WTC11 (cell line): ENCODE results near the gene PTPRN2. TPM values are rescaled to one million over a fixed set of nuclear protein-coding genes. Genes with fewer than 3 reads are reported as not detected.

ENCODE experiments used
- ATAC-seq: fragments of 200-7000 bp; cut with Tn5 transposase; 2 replicates; pipeline ENCODE4 v1.10.0; 2021; ENCODE audit warnings: mild to moderate bottlenecking, moderate library complexity
- CTCF ChIA-PET: fragments of 300-600 bp; sonication (Branson Sonifier 250); formaldehyde crosslinking; loops from one replicate; lab custom pipeline; 2021; ENCODE audit warnings: antibody characterized with exemption; lab: Charles Lee
- POLR2A ChIA-PET: fragments of 350-600 bp; sonication (Branson Sonifier 250); formaldehyde crosslinking; loops from one replicate; lab custom pipeline; 2021; ENCODE audit warnings: antibody characterized with exemption; lab: Charles Lee
- DNase-seq: peaks from one replicate; pipeline ENCODE4 v3.0.0; 2021; ENCODE audit warnings: low spot score
- H3K27ac Mint-ChIP-seq: 2 replicates; pipeline ENCODE4 v1.8.0; 2021; ENCODE audit warnings: mixed read lengths
- H3K27me3 Mint-ChIP-seq: 2 replicates; pipeline ENCODE4 v1.8.0; 2021; ENCODE audit warnings: low read depth, mild to moderate bottlenecking, moderate library complexity, mixed read lengths
- H3K36me3 Mint-ChIP-seq: 2 replicates; pipeline ENCODE4 v1.8.0; 2021; ENCODE audit warnings: mixed read lengths
- H3K4me1 Mint-ChIP-seq: 2 replicates; pipeline ENCODE4 v1.8.0; 2022; ENCODE audit warnings: mixed read lengths
- H3K4me3 Mint-ChIP-seq: 2 replicates; pipeline ENCODE4 v1.8.0; 2021; ENCODE audit warnings: mild to moderate bottlenecking, moderate library complexity, mixed read lengths
- H3K9me3 Mint-ChIP-seq: 2 replicates; pipeline ENCODE4 v1.8.0; 2021; ENCODE audit warnings: mixed read lengths
- CBFB ChIP-seq: sonication (generic); formaldehyde crosslinking; IDR thresholded peaks from 2 replicates; pipeline ENCODE4 v1.8.1; 2022; ENCODE audit warnings: mild to moderate bottlenecking, low read depth, missing genetic modification reagents
- ETV6 ChIP-seq: sonication (generic); formaldehyde crosslinking; IDR thresholded peaks from 2 replicates; pipeline ENCODE4 v1.8.1; 2022; ENCODE audit warnings: mild to moderate bottlenecking, missing genetic modification reagents
- FOXJ3 ChIP-seq: sonication (generic); formaldehyde crosslinking; IDR thresholded peaks from 2 replicates; pipeline ENCODE4 v1.9.0; 2021; ENCODE audit warnings: missing genetic modification reagents, mild to moderate bottlenecking, borderline replicate concordance
- FOXK1 ChIP-seq: sonication (generic); formaldehyde crosslinking; IDR thresholded peaks from 2 replicates; pipeline ENCODE4 v1.8.0; 2022; ENCODE audit warnings: mild to moderate bottlenecking, moderate library complexity, missing genetic modification reagents
- GABPB1 ChIP-seq: sonication (generic); formaldehyde crosslinking; IDR thresholded peaks from 2 replicates; pipeline ENCODE4 v1.8.1; 2023; ENCODE audit warnings: mild to moderate bottlenecking, missing genetic modification reagents
- HMGA2 ChIP-seq: fragments of 250-450 bp; sonication (Bioruptor Pico); IDR thresholded peaks from 2 replicates; pipeline ENCODE4 v1.4.0; 2021; ENCODE audit warnings: mild to moderate bottlenecking, moderate library complexity
- JAZF1 ChIP-seq: fragments of 250-450 bp; sonication (Bioruptor Pico); IDR thresholded peaks from 2 replicates; pipeline ENCODE4 v1.9.0; 2021; ENCODE audit warnings: moderate library complexity, mild to moderate bottlenecking, inconsistent platforms
- JUN ChIP-seq: sonication (generic); formaldehyde crosslinking; IDR thresholded peaks from 2 replicates; pipeline ENCODE4 v1.8.0; 2023; ENCODE audit warnings: mild to moderate bottlenecking, missing genetic modification reagents
- KAT7 ChIP-seq: sonication (generic); formaldehyde crosslinking; IDR thresholded peaks from 2 replicates; pipeline ENCODE4 v1.8.1; 2023; ENCODE audit warnings: missing genetic modification reagents, mild to moderate bottlenecking, borderline replicate concordance
- NFATC4 ChIP-seq: fragments of 250-450 bp; sonication (Bioruptor Pico); IDR thresholded peaks from 2 replicates; pipeline ENCODE4 v1.9.0; 2021; ENCODE audit warnings: mild to moderate bottlenecking
- NR1H2 ChIP-seq: sonication (generic); formaldehyde crosslinking; IDR thresholded peaks from 2 replicates; pipeline ENCODE4 v1.9.0; 2021; ENCODE audit warnings: mild to moderate bottlenecking, moderate library complexity, missing genetic modification reagents
- PREB ChIP-seq: sonication (generic); formaldehyde crosslinking; IDR thresholded peaks from 2 replicates; pipeline ENCODE4 v1.8.1; 2022; ENCODE audit warnings: mild to moderate bottlenecking, missing genetic modification reagents, moderate library complexity, borderline replicate concordance
- RORB ChIP-seq: fragments of 250-450 bp; sonication (Bioruptor Pico); IDR thresholded peaks from 2 replicates; pipeline ENCODE4 v1.9.0; 2021; ENCODE audit warnings: mild to moderate bottlenecking
- SMAD4 ChIP-seq: sonication (generic); formaldehyde crosslinking; IDR thresholded peaks from 2 replicates; pipeline ENCODE4 v1.8.0; 2022; ENCODE audit warnings: mild to moderate bottlenecking, missing genetic modification reagents
- SOX15 ChIP-seq: fragments of 250-450 bp; sonication (Bioruptor Pico); IDR thresholded peaks from 2 replicates; pipeline ENCODE4 v1.9.0; 2021; ENCODE audit warnings: mild to moderate bottlenecking
- TEAD4 ChIP-seq: sonication (generic); formaldehyde crosslinking; IDR thresholded peaks from 2 replicates; pipeline ENCODE4 v1.8.0; 2022; ENCODE audit warnings: mild to moderate bottlenecking, missing genetic modification reagents
- TP53 ChIP-seq: sonication (generic); formaldehyde crosslinking; IDR thresholded peaks from 2 replicates; pipeline ENCODE4 v1.8.1; 2023; ENCODE audit warnings: mild to moderate bottlenecking, missing genetic modification reagents
- ZBTB21 ChIP-seq: sonication (generic); formaldehyde crosslinking; IDR thresholded peaks from 2 replicates; pipeline ENCODE4 v1.8.1; 2023; ENCODE audit warnings: mild to moderate bottlenecking, missing genetic modification reagents, borderline replicate concordance
- ZMAT4 ChIP-seq: fragments of 250-450 bp; sonication (Bioruptor Pico); IDR thresholded peaks from 2 replicates; pipeline ENCODE4 v1.9.0; 2021; ENCODE audit warnings: mild to moderate bottlenecking
- ZNF317 ChIP-seq: sonication (generic); formaldehyde crosslinking; IDR thresholded peaks from 2 replicates; pipeline ENCODE4 v1.8.1; 2023; ENCODE audit warnings: low read depth, mild to moderate bottlenecking, moderate library complexity, missing genetic modification reagents, borderline replicate concordance
- ZNF416 ChIP-seq: fragments of 250-450 bp; sonication (Bioruptor Pico); IDR thresholded peaks from 2 replicates; pipeline ENCODE4 v1.9.0; 2021; ENCODE audit warnings: mild to moderate bottlenecking, inconsistent platforms
- ZNF423 ChIP-seq: fragments of 250-450 bp; sonication (Bioruptor Pico); IDR thresholded peaks from 2 replicates; pipeline ENCODE4 v2.1.2; 2022; ENCODE audit warnings: mild to moderate bottlenecking, moderate library complexity
- total RNA-seq: library from RNA; stranded (reverse); gene quantifications from 3 replicates; pipeline ENCODE4 v1.2.3, GENCODE V29; 2021
- TF ChIP-seq, protein P1 (sequence below): sonication (generic); formaldehyde crosslinking; IDR thresholded peaks from 2 replicates; pipeline ENCODE4 v1.8.0; 2023; ENCODE audit warnings: missing genetic modification reagents, mild to moderate bottlenecking, borderline replicate concordance
- TF ChIP-seq, protein P2 (sequence below): sonication (generic); formaldehyde crosslinking; IDR thresholded peaks from 2 replicates; pipeline ENCODE4 v1.8.1; 2023; ENCODE audit warnings: mild to moderate bottlenecking, moderate library complexity, missing genetic modification reagents
- TF ChIP-seq, protein P3 (sequence below): fragments of 250-450 bp; sonication (Bioruptor Pico); IDR thresholded peaks from 2 replicates; pipeline ENCODE4 v1.9.0; 2021; ENCODE audit warnings: mild to moderate bottlenecking
- TF ChIP-seq, protein P4 (sequence below): sonication (generic); formaldehyde crosslinking; IDR thresholded peaks from 2 replicates; pipeline ENCODE4 v1.8.1; 2023; ENCODE audit warnings: mild to moderate bottlenecking, missing genetic modification reagents, moderate library complexity

The PTPRN2 gene
- total RNA-seq, 1 experiment from 2014 or later: 4.7 TPM

DNA sequence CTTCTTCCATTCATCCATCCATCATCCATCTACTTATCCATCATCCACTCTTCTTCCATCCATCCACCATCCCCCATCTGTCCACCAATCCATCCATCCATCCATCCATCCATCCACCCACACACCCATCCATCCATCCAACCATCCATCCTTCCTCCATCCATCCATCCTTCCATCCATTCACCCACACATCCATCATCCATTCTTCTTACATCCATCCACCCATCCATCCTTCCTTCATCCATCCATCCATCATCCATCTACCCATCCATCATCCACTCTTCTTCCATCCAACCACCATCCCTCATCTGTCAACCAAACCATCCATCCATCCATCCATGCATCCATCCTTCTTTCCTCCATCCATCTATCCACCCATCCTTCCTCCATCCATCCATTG, 821.5 kb downstream of the PTPRN2 start:
- no peak for ATAC-seq
- CTCF ChIA-PET: no interaction called here
- no peak overlapping the region for H3K27ac Mint-ChIP-seq

DNA sequence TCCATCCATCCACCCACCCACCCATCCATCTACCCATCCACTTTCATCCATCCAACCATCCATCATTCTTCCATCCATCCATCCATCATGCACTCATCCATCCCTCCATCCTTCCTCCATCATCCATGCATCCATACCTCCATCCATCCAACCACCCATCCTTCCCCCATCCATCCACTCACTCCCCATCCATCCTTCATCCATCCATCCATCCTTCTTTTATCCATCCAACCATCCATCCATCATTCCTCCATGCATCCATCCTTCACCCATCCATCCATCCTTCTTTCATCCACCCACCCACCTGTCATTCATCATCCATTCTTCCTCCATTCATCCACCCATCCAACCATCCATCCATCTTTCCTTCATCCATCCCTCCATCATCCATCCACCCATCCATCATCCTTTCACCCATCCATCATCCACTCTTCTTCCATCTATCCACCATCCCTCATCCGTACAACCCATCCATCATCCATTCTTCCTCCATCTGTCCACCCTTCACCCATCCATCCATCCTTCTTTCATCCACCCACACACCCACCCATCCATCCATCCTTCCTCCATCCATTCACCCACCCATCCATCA, 822.6 kb downstream of the PTPRN2 start:
- Mint-ChIP-seq H3K9me3 (peaks cover 57% of the 10 kb centered on the region), H3K27me3 (peaks cover 10% of the 10 kb centered on the region), H3K4me3 (no peak overlapping the region), H3K4me1 (no peaks in the 10 kb centered on the region), H3K27ac (no peak overlapping the region), H3K36me3 (peaks cover 50% of the 10 kb centered on the region)
- POLR2A ChIA-PET: no interaction called here
- DNase-seq: no peak
- ATAC-seq: no peak
- CTCF ChIA-PET: no interaction called here
- TF ChIP-seq FOXK1 (CRISPR knock-in tag): no peak
- TF ChIP-seq HMGA2: no peak
- TF ChIP-seq NR1H2 (CRISPR knock-in tag): no peak
- TF ChIP-seq ZNF416 (CRISPR knock-in tag): no peak
- no peak for TF ChIP-seq NFATC4 (CRISPR knock-in tag)
- TF ChIP-seq ZNF423 (CRISPR knock-in tag): no peak
- no peak for TF ChIP-seq TEAD4 (CRISPR knock-in tag)
- no peak for TF ChIP-seq GABPB1 (CRISPR knock-in tag)
- TF ChIP-seq, protein P1, sequence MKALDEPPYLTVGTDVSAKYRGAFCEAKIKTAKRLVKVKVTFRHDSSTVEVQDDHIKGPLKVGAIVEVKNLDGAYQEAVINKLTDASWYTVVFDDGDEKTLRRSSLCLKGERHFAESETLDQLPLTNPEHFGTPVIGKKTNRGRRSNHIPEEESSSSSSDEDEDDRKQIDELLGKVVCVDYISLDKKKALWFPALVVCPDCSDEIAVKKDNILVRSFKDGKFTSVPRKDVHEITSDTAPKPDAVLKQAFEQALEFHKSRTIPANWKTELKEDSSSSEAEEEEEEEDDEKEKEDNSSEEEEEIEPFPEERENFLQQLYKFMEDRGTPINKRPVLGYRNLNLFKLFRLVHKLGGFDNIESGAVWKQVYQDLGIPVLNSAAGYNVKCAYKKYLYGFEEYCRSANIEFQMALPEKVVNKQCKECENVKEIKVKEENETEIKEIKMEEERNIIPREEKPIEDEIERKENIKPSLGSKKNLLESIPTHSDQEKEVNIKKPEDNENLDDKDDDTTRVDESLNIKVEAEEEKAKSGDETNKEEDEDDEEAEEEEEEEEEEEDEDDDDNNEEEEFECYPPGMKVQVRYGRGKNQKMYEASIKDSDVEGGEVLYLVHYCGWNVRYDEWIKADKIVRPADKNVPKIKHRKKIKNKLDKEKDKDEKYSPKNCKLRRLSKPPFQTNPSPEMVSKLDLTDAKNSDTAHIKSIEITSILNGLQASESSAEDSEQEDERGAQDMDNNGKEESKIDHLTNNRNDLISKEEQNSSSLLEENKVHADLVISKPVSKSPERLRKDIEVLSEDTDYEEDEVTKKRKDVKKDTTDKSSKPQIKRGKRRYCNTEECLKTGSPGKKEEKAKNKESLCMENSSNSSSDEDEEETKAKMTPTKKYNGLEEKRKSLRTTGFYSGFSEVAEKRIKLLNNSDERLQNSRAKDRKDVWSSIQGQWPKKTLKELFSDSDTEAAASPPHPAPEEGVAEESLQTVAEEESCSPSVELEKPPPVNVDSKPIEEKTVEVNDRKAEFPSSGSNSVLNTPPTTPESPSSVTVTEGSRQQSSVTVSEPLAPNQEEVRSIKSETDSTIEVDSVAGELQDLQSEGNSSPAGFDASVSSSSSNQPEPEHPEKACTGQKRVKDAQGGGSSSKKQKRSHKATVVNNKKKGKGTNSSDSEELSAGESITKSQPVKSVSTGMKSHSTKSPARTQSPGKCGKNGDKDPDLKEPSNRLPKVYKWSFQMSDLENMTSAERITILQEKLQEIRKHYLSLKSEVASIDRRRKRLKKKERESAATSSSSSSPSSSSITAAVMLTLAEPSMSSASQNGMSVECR (CRISPR knock-in tag): no peak
- no peak for TF ChIP-seq FOXJ3
- TF ChIP-seq ETV6 (CRISPR knock-in tag): no peak
- no peak for TF ChIP-seq TP53
- TF ChIP-seq SOX15 (CRISPR knock-in tag): no peak
- TF ChIP-seq ZBTB21 (CRISPR knock-in tag): no peak
- TF ChIP-seq ZMAT4: no peak
- TF ChIP-seq, protein P2, sequence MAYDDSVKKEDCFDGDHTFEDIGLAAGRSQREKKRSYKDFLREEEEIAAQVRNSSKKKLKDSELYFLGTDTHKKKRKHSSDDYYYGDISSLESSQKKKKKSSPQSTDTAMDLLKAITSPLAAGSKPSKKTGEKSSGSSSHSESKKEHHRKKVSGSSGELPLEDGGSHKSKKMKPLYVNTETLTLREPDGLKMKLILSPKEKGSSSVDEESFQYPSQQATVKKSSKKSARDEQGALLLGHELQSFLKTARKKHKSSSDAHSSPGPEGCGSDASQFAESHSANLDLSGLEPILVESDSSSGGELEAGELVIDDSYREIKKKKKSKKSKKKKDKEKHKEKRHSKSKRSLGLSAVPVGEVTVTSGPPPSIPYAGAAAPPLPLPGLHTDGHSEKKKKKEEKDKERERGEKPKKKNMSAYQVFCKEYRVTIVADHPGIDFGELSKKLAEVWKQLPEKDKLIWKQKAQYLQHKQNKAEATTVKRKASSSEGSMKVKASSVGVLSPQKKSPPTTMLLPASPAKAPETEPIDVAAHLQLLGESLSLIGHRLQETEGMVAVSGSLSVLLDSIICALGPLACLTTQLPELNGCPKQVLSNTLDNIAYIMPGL: no peak
- TF ChIP-seq ZNF317 (CRISPR knock-in tag): no peak

More for the DNA sequence above, 821.5 kb downstream of the PTPRN2 start:
- H3K4me1 Mint-ChIP-seq: no peaks in the 10 kb centered on the region
- TF ChIP-seq, protein P3, sequence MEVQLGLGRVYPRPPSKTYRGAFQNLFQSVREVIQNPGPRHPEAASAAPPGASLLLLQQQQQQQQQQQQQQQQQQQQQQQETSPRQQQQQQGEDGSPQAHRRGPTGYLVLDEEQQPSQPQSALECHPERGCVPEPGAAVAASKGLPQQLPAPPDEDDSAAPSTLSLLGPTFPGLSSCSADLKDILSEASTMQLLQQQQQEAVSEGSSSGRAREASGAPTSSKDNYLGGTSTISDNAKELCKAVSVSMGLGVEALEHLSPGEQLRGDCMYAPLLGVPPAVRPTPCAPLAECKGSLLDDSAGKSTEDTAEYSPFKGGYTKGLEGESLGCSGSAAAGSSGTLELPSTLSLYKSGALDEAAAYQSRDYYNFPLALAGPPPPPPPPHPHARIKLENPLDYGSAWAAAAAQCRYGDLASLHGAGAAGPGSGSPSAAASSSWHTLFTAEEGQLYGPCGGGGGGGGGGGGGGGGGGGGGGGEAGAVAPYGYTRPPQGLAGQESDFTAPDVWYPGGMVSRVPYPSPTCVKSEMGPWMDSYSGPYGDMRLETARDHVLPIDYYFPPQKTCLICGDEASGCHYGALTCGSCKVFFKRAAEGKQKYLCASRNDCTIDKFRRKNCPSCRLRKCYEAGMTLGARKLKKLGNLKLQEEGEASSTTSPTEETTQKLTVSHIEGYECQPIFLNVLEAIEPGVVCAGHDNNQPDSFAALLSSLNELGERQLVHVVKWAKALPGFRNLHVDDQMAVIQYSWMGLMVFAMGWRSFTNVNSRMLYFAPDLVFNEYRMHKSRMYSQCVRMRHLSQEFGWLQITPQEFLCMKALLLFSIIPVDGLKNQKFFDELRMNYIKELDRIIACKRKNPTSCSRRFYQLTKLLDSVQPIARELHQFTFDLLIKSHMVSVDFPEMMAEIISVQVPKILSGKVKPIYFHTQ (CRISPR knock-in tag): no peak
- TF ChIP-seq RORB (CRISPR knock-in tag) (no peak), JUN (CRISPR knock-in tag) (no peak), JAZF1 (CRISPR knock-in tag) (no peak), ZNF416 (CRISPR knock-in tag) (no peak), SMAD4 (CRISPR knock-in tag) (no peak), SOX15 (CRISPR knock-in tag) (no peak), HMGA2 (no peak), PREB (CRISPR knock-in tag) (no peak), KAT7 (CRISPR knock-in tag) (no peak), CBFB (CRISPR knock-in tag) (no peak)
- TF ChIP-seq, protein P4, sequence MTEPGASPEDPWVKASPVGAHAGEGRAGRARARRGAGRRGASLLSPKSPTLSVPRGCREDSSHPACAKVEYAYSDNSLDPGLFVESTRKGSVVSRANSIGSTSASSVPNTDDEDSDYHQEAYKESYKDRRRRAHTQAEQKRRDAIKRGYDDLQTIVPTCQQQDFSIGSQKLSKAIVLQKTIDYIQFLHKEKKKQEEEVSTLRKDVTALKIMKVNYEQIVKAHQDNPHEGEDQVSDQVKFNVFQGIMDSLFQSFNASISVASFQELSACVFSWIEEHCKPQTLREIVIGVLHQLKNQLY (CRISPR knock-in tag): no peak
- H3K27me3 Mint-ChIP-seq: peaks cover 10% of the 10 kb centered on the region
- peaks cover 46% of the 10 kb centered on the region for H3K36me3 Mint-ChIP-seq
- H3K4me3 Mint-ChIP-seq: no peak overlapping the region
- DNase-seq: no peak
- peaks cover 49% of the 10 kb centered on the region for H3K9me3 Mint-ChIP-seq
- POLR2A ChIA-PET: no interaction called here
